Effector memory CD8-positive, alpha-beta T cell (primary cell): Measurements from ENCODE around the gene MRPS18A.

Experiments
- ATAC-seq: fragments of 150-1000 bp; cut with Tn5 transposase; replicated peaks from 2 replicates; pipeline ENCODE4 v1.10.0; 2021; ENCODE audit warnings: mild to moderate bottlenecking, moderate library complexity
- DNase-seq, 3 experiments: peaks; one replicate each; pipeline ENCODE4 v3.0.0; 2021
- H3K27ac Mint-ChIP-seq, 2 donors: one replicate each; pipeline ENCODE4 v1.8.0; 2022; ENCODE audit warnings: mild to moderate bottlenecking in 2 of 2, mixed read lengths in 2 of 2, moderate library complexity in 2 of 2
- H3K27me3 Mint-ChIP-seq, 2 donors: one replicate each; pipeline ENCODE4 v1.8.0; 2022; ENCODE audit warnings: mixed read lengths in 2 of 2
- H3K36me3 Mint-ChIP-seq: one replicate; pipeline ENCODE4 v1.8.0; 2022; ENCODE audit warnings: mild to moderate bottlenecking, moderate library complexity, mixed read lengths; ENCODE audit not compliant: insufficient read depth
- H3K4me1 Mint-ChIP-seq, 2 donors: one replicate each; pipeline ENCODE4 v1.8.0; 2022; ENCODE audit warnings: low read depth in 2 of 2, mixed read lengths in 2 of 2
- H3K4me3 Mint-ChIP-seq, 2 donors: one replicate each; pipeline ENCODE4 v1.8.0; 2022; ENCODE audit warnings: mild to moderate bottlenecking in 2 of 2, mixed read lengths in 2 of 2, moderate library complexity in 2 of 2
- H3K9me3 Mint-ChIP-seq, 2 donors: one replicate each; pipeline ENCODE4 v1.8.0; 2022; ENCODE audit warnings: mixed read lengths in 2 of 2
- total RNA-seq, 9 experiments: gene quantifications; one replicate each; lab custom pipeline; 2026; lab: John Stamatoyannopoulos, UW

The MRPS18A gene
- 11.4 to 52.5 (median 27.6) reads per million in 9 experiments for total RNA-seq

GRCh38 chr6:43687437-43688347 lies at the start of gene MRPS18A:
MRPS18A (minus strand) TSS chr6:43687791; CDS start chr6:43687779, 12 bp downstream.
- H3K9me3 Mint-ChIP-seq = no peaks in the 10 kb centered on the region
- H3K36me3 Mint-ChIP-seq = peaks cover 3% of the 10 kb centered on the region
- peak within 1 kb of the TSS; percentile 92 to 94 for H3K4me3 Mint-ChIP-seq
- H3K27me3 Mint-ChIP-seq = peaks cover 0 to 5% of the 10 kb centered on the region in 2 donors
- H3K4me1 Mint-ChIP-seq = peaks cover 24 to 44% of the 10 kb centered on the region in 2 donors
- peak within 1 kb of the TSS; percentile 94 for H3K27ac Mint-ChIP-seq
- DNase-seq = peak; percentile 68 to 72 (median 70)
- peak; percentile 98 for ATAC-seq

- peak overlapping the region in 1 of 2 donors; percentile 84 for H3K27ac Mint-ChIP-seq
- DNase-seq = no peak
- H3K4me3 Mint-ChIP-seq = no peak overlapping the region
Measured at GRCh38 chr6:43736844-43737243, 49.3 kb upstream of the MRPS18A start.

GRCh38 chr6:43736211-43736786 lies 48.7 kb upstream of the MRPS18A start:
- DNase-seq = no peak
- Mint-ChIP-seq H3K4me1 (peaks cover 6 to 20% of the 10 kb centered on the region in 2 donors), H3K27me3 (no peaks in the 10 kb centered on the region), H3K27ac (peak overlapping the region in 1 of 2 donors; percentile 84), H3K4me3 (no peak overlapping the region), H3K36me3 (no peaks in the 10 kb centered on the region), H3K9me3 (no peaks in the 10 kb centered on the region)
- no peak for ATAC-seq

More at GRCh38 chr6:43736844-43737243, 49.3 kb upstream of the MRPS18A start:
- Mint-ChIP-seq H3K27me3 (no peaks in the 10 kb centered on the region), H3K4me1 (peaks cover 6 to 20% of the 10 kb centered on the region in 2 donors), H3K9me3 (no peaks in the 10 kb centered on the region), H3K36me3 (no peaks in the 10 kb centered on the region)
- no peak for ATAC-seq

- no peaks in the 10 kb centered on the region for H3K36me3 Mint-ChIP-seq
- no peak overlapping the region for H3K4me3 Mint-ChIP-seq
- DNase-seq (no peak), ATAC-seq (no peak)
- H3K27me3 Mint-ChIP-seq = no peaks in the 10 kb centered on the region
- H3K9me3 Mint-ChIP-seq = no peaks in the 10 kb centered on the region
- H3K27ac Mint-ChIP-seq = peak overlapping the region in 1 of 2 donors; percentile 18
- H3K4me1 Mint-ChIP-seq = peaks cover 6 to 20% of the 10 kb centered on the region in 2 donors
Measured at GRCh38 chr6:43735642-43736199, 48.1 kb upstream of the MRPS18A start.

- H3K4me3 Mint-ChIP-seq = peak overlapping the region in 1 of 2 donors; percentile 36
- H3K27me3 Mint-ChIP-seq = no peaks in the 10 kb centered on the region
- H3K4me1 Mint-ChIP-seq = peaks cover 6 to 20% of the 10 kb centered on the region in 2 donors
- H3K9me3 Mint-ChIP-seq = peaks cover 0 to 2% of the 10 kb centered on the region in 2 donors
- H3K27ac Mint-ChIP-seq = peak overlapping the region; percentile 15 to 98
- H3K36me3 Mint-ChIP-seq = no peaks in the 10 kb centered on the region
- DNase-seq (no peak), ATAC-seq (no peak)
Measured at GRCh38 chr6:43734294-43734665, 46.7 kb upstream of the MRPS18A start.

GRCh38 chr6:43733471-43734293 lies 46.1 kb upstream of the MRPS18A start:
- no peaks in the 10 kb centered on the region for H3K27me3 Mint-ChIP-seq
- H3K27ac Mint-ChIP-seq = peak overlapping the region; percentile 8 to 98
- H3K9me3 Mint-ChIP-seq = peaks cover 0 to 2% of the 10 kb centered on the region in 2 donors
- DNase-seq (peak in 1 of 3 experiments; percentile 61), ATAC-seq (peak; percentile 81)
- H3K36me3 Mint-ChIP-seq = peaks cover 2% of the 10 kb centered on the region
- H3K4me1 Mint-ChIP-seq = peaks cover 6 to 20% of the 10 kb centered on the region in 2 donors
- peak overlapping the region in 1 of 2 donors; percentile 39 for H3K4me3 Mint-ChIP-seq

- Mint-ChIP-seq H3K4me3 (no peak overlapping the region), H3K36me3 (peaks cover 3% of the 10 kb centered on the region), H3K27ac (no peak overlapping the region), H3K9me3 (peaks cover 0 to 2% of the 10 kb centered on the region in 2 donors), H3K4me1 (peaks cover 12 to 14% of the 10 kb centered on the region in 2 donors), H3K27me3 (no peaks in the 10 kb centered on the region)
- DNase-seq = no peak
- no peak for ATAC-seq
Measured at GRCh38 chr6:43730634-43731033, 43.0 kb upstream of the MRPS18A start.

- no peak for DNase-seq
- Mint-ChIP-seq H3K36me3 (peaks cover 14% of the 10 kb centered on the region), H3K27ac (no peak overlapping the region), H3K27me3 (no peaks in the 10 kb centered on the region), H3K4me3 (no peak overlapping the region), H3K4me1 (peaks cover 21 to 23% of the 10 kb centered on the region in 2 donors), H3K9me3 (peaks cover 0 to 2% of the 10 kb centered on the region in 2 donors)
- no peak for ATAC-seq
Measured at GRCh38 chr6:43729537-43729936, 41.9 kb upstream of the MRPS18A start.

- Mint-ChIP-seq H3K4me1 (peaks cover 18 to 26% of the 10 kb centered on the region in 2 donors), H3K9me3 (peaks cover 0 to 2% of the 10 kb centered on the region in 2 donors), H3K36me3 (peaks cover 15% of the 10 kb centered on the region), H3K27ac (no peak overlapping the region), H3K4me3 (no peak overlapping the region), H3K27me3 (no peaks in the 10 kb centered on the region)
- DNase-seq (no peak), ATAC-seq (no peak)
Measured at GRCh38 chr6:43728586-43728985, 41.0 kb upstream of the MRPS18A start.

- no peak for DNase-seq
- H3K4me3 Mint-ChIP-seq = no peak overlapping the region
- peaks cover 18 to 28% of the 10 kb centered on the region in 2 donors for H3K4me1 Mint-ChIP-seq
- H3K9me3 Mint-ChIP-seq = peaks cover 0 to 2% of the 10 kb centered on the region in 2 donors
- H3K36me3 Mint-ChIP-seq = peaks cover 15% of the 10 kb centered on the region
- ATAC-seq = no peak
- no peaks in the 10 kb centered on the region for H3K27me3 Mint-ChIP-seq
- H3K27ac Mint-ChIP-seq = peak overlapping the region; percentile 53 to 89
Measured at GRCh38 chr6:43727634-43728033, 40.0 kb upstream of the MRPS18A start.

- peak overlapping the region; percentile 26 to 75 for H3K4me3 Mint-ChIP-seq
- H3K9me3 Mint-ChIP-seq = peaks cover 0 to 2% of the 10 kb centered on the region in 2 donors
- H3K4me1 Mint-ChIP-seq = peaks cover 15 to 28% of the 10 kb centered on the region in 2 donors
- peak overlapping the region; percentile 47 to 89 for H3K27ac Mint-ChIP-seq
- H3K36me3 Mint-ChIP-seq = peaks cover 15% of the 10 kb centered on the region
- ATAC-seq = peak; percentile 0
- DNase-seq = no peak
- H3K27me3 Mint-ChIP-seq = no peaks in the 10 kb centered on the region
Measured at GRCh38 chr6:43725643-43726580, 38.3 kb upstream of the MRPS18A start.
